Transverse colon (tissue), 3 donors: Measurements from ENCODE around the gene NLGN1.

Experiments
- POLR2A ChIP-seq: fragments of 450-650 bp; IDR thresholded peaks from one replicate; pipeline ENCODE4 v1.6.1; 2016; ENCODE audit warnings: antibody characterized with exemption, mild to moderate bottlenecking, moderate library complexity
- TF ChIP-seq, protein P1 (sequence below), 5 experiments: fragments of 200-600 bp in 3 of 5; fragments of 450-650 bp in 2 of 5; sonication (generic) in 3 of 5; IDR thresholded peaks; 1 replicate in 2 of 5; 2 replicates in 3 of 5; pipeline ENCODE4 v1.5.1; 2016 to 2017; ENCODE audit warnings: antibody characterized with exemption in 5 of 5, inconsistent platforms in 3 of 5, mild to moderate bottlenecking in 2 of 5, moderate library complexity in 1 of 5

GRCh38 chr3:173933113-173933512 is 535.6 kb downstream of the NLGN1 start:
- TF ChIP-seq, protein P1, sequence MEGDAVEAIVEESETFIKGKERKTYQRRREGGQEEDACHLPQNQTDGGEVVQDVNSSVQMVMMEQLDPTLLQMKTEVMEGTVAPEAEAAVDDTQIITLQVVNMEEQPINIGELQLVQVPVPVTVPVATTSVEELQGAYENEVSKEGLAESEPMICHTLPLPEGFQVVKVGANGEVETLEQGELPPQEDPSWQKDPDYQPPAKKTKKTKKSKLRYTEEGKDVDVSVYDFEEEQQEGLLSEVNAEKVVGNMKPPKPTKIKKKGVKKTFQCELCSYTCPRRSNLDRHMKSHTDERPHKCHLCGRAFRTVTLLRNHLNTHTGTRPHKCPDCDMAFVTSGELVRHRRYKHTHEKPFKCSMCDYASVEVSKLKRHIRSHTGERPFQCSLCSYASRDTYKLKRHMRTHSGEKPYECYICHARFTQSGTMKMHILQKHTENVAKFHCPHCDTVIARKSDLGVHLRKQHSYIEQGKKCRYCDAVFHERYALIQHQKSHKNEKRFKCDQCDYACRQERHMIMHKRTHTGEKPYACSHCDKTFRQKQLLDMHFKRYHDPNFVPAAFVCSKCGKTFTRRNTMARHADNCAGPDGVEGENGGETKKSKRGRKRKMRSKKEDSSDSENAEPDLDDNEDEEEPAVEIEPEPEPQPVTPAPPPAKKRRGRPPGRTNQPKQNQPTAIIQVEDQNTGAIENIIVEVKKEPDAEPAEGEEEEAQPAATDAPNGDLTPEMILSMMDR (IDR thresholded peaks at IDR 0.05), result no peak
- TF ChIP-seq POLR2A, result no peak
